Stimulated activated effector memory CD8-positive, alpha-beta T cell treated with anti-CD3 and anti-CD28 coated beads, Interleukin-12 subunit alpha, Interleukin-12 subunit beta, amount 100 ng/mL, for 72 hours (primary cell): ENCODE measurements around the gene PSME1.

ENCODE experiments used
- ATAC-seq: fragments of 150-1000 bp; cut with Tn5 transposase; 2 replicates; pipeline ENCODE4 v1.10.0; 2021
- DNase-seq, 2 donors: peaks; one replicate each; pipeline ENCODE4 v3.0.0; 2021 to 2022; ENCODE audit warnings: low spot score in 2 of 2
- H3K27ac Mint-ChIP-seq: one replicate; pipeline ENCODE4 v1.8.0; 2022; ENCODE audit warnings: mild to moderate bottlenecking, mixed read lengths
- H3K36me3 Mint-ChIP-seq: one replicate; pipeline ENCODE4 v1.8.0; 2022; ENCODE audit warnings: mild to moderate bottlenecking, mixed read lengths
- H3K4me1 Mint-ChIP-seq: one replicate; pipeline ENCODE4 v1.8.0; 2022; ENCODE audit warnings: mixed read lengths
- H3K4me3 Mint-ChIP-seq: one replicate; pipeline ENCODE4 v1.8.0; 2022; ENCODE audit warnings: mild to moderate bottlenecking, mixed read lengths
- H3K9me3 Mint-ChIP-seq: one replicate; pipeline ENCODE4 v1.8.0; 2022; ENCODE audit warnings: mixed read lengths

PSME1 gene

DNA sequence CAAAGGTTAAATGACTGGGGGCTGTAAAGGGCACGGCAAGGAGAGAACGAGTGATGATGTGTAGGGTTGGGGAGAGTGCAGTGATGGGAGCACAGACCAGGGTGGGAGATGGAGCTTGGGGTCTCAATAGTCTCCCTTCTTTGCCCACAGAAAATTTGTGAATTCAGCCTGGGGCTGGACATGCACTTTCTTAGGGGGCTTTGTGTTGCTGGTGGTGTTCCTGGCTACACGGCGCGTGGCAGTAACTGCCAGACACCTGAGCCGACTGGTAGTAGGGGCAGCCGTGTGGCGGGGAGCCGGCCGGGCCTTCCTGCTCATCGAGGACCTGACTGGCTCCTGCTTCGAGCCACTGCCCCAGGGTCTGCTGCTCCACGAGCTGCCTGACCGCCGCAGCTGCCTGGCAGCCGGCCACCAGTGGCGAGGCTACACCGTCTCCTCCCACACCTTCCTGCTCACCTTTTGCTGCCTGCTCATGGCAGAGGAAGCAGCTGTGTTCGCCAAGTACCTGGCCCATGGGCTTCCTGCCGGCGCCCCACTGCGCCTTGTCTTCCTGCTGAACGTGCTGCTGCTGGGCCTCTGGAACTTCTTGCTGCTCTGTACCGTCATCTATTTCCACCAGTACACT lies 3.8 kb upstream of the PSME1 start:
- H3K36me3 Mint-ChIP-seq, result peaks cover 7% of the 10 kb centered on the region
- DNase-seq, result no peak
- peaks cover 31% of the 10 kb centered on the region for H3K4me1 Mint-ChIP-seq
- H3K27ac Mint-ChIP-seq, result peak overlapping the region; percentile 91
- ATAC-seq, result no peak
- H3K9me3 Mint-ChIP-seq, result no peaks in the 10 kb centered on the region
- no peak overlapping the region for H3K4me3 Mint-ChIP-seq

DNA sequence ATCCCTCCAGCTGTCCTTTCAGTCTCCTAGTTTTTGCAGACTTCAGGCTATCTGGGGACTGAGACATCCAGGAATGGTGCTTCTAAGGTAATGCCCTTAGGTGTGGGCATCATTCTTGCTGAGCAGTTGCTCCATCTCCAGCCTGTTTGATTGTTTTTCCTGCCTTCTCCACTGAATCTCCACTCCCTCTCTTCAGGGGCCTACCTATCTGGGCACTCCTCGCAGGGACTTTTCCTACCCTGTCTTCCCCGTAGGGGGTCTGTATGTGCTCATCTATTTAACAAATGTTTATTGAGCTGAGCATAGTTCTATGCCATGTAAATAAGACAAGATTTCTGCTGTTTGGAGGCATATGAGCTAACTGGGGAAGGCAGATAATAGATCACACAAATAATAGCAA lies 3.0 kb upstream of the PSME1 start:
- Mint-ChIP-seq H3K27ac (peak overlapping the region; percentile 91), H3K4me1 (peaks cover 39% of the 10 kb centered on the region), H3K9me3 (no peaks in the 10 kb centered on the region), H3K36me3 (peaks cover 15% of the 10 kb centered on the region), H3K4me3 (no peak overlapping the region)
- ATAC-seq, result no peak
- no peak for DNase-seq

DNA sequence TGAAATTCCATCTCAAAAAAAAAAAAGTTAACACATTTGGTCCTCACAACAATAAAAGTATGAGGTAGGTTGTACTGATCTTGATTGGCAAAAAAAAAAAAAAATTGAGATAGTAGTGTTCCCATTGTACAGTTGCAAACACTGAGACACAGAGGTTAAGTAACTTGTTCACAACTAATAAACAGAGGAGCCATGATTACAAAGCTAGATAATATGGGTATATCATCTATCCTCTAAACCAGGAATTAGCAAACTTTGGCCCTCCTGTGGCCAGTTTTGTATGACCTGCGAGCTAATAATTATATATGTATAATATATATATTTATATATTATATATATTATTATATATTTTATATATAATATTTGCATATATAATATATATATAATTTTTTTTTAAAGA lies 2.3 kb upstream of the PSME1 start:
- ATAC-seq, result no peak
- Mint-ChIP-seq H3K4me3 (no peak overlapping the region), H3K27ac (no peak overlapping the region), H3K4me1 (peaks cover 47% of the 10 kb centered on the region), H3K9me3 (no peaks in the 10 kb centered on the region), H3K36me3 (peaks cover 23% of the 10 kb centered on the region)
- no peak for DNase-seq

DNA sequence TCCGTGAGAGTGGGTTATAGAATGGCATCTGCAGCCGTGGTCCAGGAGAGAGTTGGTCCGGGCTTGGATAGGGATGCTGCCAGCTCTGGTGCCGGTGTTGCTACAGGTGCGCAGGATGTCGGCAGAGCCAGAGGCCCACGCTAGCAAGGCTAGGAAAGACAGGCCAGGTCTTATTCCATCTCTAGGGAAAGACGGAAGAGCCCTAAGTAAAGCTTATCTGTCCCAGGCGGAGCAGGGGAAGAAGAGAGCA lies 485 bp upstream of the PSME1 start:
- Mint-ChIP-seq H3K4me1 (peaks cover 59% of the 10 kb centered on the region), H3K27ac (peak overlapping the region; percentile 81), H3K4me3 (peak overlapping the region; percentile 87), H3K36me3 (peaks cover 40% of the 10 kb centered on the region), H3K9me3 (no peaks in the 10 kb centered on the region)
- DNase-seq, result no peak
- ATAC-seq, result peak; percentile 2

DNA sequence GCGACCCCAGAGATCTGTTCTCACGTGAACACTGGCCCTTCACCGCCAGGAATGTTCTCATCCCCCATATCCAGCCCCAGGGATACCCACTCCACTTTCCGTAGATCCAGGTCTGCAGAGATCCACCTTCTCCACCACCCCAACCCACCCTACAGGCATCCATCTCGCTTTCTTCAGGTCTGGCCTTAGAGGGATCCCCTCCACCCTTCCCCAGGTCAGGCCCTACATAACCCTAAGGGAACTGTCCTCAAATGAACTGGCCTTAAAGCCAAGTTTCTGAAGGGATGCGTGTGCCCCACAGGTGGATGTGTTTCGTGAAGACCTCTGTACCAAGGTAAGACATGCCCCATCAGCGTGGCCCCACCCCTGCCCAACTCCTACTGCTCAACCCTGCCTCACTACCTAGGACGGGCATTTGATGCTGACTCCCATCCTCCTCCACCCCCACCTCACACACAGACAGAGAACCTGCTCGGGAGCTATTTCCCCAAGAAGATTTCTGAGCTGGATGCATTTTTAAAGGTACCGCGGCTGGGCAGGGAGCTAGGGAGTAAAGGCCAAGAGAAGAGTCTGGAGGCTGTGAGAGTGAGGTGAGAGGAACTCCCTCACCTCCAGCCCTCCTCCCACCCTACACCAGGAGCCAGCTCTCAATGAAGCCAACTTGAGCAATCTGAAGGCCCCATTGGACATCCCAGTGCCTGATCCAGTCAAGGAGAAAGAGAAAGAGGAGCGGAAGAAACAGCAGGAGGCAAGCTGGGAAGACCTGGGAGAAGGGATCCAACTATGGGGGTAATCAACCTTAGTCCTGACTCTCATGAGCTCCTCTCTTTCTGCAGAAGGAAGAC lies 912 bp downstream of the PSME1 start:
- Mint-ChIP-seq H3K36me3 (peaks cover 54% of the 10 kb centered on the region), H3K4me3 (peak overlapping the region; percentile 87), H3K27ac (peak overlapping the region; percentile 92), H3K9me3 (no peaks in the 10 kb centered on the region), H3K4me1 (peaks cover 64% of the 10 kb centered on the region)
- ATAC-seq (no peak), DNase-seq (no peak)

DNA sequence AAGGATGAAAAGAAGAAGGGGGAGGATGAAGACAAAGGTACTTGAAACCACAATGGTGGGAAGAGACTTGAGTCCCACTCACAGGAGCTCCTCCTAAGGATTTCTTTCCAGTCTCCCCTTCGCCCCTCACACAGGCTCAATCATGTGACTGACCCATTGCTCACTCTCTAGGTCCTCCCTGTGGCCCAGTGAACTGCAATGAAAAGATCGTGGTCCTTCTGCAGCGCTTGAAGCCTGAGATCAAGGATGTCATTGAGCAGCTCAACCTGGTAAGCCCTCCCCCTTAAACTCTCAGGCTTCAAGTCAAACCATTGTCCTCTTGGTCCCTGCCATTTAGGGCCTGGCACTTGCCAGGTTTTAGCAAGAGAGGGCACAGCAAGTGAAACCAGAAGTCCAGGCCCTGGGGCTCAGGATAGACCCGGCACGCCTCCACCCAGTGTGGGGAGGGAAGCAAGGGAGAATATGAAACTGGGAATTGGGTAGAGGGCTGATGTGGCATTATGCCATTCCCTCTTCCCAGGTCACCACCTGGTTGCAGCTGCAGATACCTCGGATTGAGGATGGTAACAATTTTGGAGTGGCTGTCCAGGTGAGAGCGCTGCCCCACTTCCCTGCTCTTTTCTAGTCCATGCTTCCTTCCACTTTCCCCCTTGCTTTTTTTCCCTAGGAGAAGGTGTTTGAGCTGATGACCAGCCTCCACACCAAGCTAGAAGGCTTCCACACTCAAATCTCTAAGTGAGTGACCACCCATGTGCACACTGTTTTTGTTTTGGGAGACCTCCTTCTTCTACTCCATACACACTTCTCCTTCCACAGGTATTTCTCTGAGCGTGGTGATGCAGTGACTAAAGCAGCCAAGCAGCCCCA lies 1.8 kb downstream of the PSME1 start:
- H3K4me3 Mint-ChIP-seq, result peak overlapping the region; percentile 87
- H3K27ac Mint-ChIP-seq, result peak overlapping the region; percentile 92
- peaks cover 62% of the 10 kb centered on the region for H3K4me1 Mint-ChIP-seq
- ATAC-seq (no peak), DNase-seq (no peak)
- no peaks in the 10 kb centered on the region for H3K9me3 Mint-ChIP-seq
- H3K36me3 Mint-ChIP-seq, result peaks cover 63% of the 10 kb centered on the region

DNA sequence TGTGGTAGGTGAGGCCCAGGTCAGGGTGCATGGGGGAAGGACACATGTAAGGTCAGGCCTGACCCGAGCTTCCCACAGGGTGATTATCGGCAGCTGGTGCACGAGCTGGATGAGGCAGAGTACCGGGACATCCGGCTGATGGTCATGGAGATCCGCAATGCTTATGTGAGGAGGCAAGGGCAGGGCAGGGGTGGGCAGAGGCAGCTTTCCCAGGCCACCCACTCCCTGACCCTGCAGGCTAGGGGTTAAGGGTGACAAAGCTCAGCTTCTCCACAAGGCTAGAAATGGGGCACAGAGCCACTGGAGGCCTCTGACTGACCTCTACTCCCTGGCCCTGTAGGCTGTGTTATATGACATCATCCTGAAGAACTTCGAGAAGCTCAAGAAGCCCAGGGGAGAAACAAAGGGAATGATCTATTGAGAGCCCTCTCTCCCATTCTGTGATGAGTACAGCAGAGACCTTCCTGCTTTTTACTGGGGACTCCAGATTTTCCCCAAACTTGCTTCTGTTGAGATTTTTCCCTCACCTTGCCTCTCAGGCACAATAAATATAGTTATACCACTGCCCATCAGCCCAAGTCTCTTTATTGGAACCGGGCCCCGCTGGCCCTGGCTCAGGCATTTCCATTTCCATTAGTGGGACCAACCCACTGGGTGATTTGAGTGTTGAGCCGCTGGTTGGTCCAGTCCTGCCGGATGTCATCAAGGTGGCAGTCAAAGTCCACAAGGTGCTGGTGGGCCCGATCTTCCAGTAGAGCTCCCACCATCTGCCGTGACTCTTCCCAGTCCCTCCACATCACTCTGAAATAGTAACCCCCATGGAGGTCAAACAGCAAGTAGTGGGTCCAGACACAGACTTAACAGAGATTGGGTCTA lies 2.6 kb downstream of the PSME1 start:
- no peak for ATAC-seq
- H3K4me1 Mint-ChIP-seq, result peaks cover 67% of the 10 kb centered on the region
- peaks cover 72% of the 10 kb centered on the region for H3K36me3 Mint-ChIP-seq

DNA sequence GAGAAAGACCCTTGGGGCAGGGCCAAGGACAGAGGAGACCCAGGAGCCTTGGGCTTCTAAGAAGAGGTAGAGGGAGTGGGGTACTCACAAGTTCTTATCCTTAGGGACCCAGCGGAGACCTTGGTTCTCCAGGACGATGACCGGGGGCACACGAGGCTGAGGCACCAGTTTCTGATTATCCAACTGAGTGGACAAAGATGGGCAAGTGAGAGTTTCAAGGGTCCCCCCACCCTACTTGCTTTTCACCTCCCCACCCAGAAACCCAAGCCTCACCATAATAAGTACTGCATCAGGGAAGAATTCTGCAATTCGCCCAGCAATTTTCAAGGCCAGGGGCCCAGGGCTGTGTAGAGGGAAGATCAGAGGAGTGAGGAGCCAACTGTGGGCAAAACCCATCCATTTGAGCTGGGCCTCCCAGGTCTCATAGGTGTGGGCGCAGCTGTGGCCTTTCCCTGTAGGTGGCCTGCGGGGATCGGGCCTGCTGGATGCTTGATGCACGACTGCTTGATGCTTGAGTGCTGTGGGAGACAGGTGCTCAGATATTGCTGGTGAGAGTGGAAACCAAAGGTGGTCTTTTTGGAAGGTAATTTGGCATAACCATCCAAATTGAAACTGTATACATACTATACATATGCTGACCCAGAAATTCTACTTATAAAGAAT lies 3.4 kb downstream of the PSME1 start:
- Mint-ChIP-seq H3K4me1 (peaks cover 73% of the 10 kb centered on the region), H3K36me3 (peaks cover 79% of the 10 kb centered on the region), H3K9me3 (no peaks in the 10 kb centered on the region), H3K27ac (peak overlapping the region; percentile 56), H3K4me3 (peak overlapping the region; percentile 87)
- no peak for ATAC-seq
- DNase-seq, result no peak

More for the DNA sequence above, 2.6 kb downstream of the PSME1 start:
- no peak for DNase-seq
- Mint-ChIP-seq H3K4me3 (peak overlapping the region; percentile 87), H3K27ac (peak overlapping the region; percentile 56), H3K9me3 (no peaks in the 10 kb centered on the region)

DNA sequence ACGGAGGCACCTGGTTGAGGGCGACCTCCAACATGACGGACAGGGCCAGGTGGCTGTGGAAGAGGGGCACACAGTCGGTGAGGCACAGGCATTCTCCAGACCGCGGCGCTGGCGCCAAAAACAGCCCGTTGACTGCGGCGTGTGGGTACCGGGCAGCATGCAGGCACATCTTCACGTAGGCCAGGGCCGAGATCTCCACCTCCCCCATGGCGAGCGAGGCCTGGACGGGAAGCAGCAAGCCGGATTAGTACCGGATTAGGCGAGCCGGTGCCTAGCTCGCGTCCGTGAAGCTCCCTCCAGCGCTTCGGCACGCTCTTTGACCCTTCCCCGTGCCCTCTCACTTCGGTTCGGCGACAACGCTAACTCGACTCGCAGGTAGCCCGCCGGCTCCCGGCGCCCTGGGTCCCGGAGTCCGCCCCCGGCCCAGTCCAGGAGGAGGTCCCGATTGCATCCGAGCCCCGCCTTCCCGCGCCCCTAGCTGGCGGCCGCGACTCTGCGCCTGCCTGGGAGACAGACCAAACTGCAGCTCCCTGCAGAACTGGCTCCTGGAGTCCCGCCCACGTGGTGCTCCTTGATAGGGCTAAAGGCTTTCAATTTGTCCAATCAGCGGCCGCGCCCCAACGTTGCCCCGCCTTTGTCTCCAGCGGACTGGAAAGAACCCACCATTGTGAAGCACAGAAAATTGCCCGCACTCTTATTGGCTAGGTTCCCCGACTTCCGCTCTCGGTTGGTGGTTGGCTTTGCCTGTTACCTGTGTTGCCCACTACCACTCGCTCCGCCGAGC lies 5.3 kb downstream of the PSME1 start, which contains the start of gene EMC9:
Gene EMC9, minus strand, starts transcription at position 495 of the 784 bp plus-strand sequence. Its CDS starts 287 bp downstream, at position 208.
- H3K36me3 Mint-ChIP-seq, result peaks cover 98% of the 10 kb centered on the region
- H3K4me1 Mint-ChIP-seq, result peaks cover 79% of the 10 kb centered on the region
- ATAC-seq, result peak; percentile 92

DNA sequence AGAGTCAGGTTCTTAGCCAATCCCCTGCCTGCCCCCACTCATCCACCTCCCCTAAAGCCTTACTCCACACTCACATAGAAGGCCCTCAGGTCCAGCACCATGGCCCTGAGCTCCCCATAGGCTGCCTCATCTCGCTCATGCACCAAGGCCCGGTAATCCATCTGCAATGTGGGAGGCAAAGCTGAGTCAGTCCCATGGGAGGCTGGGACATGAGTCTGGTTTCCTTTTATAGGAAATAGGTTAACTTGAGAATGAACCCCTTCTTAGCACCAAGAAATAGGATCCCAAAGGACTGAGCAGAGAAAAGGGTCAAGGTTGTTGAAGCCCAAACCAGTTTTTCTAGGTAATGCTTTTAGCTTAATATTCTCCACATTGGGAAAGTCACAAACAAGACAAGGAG lies 7.5 kb downstream of the PSME1 start:
- DNase-seq (no peak), ATAC-seq (no peak)
- peak overlapping the region; percentile 20 for H3K27ac Mint-ChIP-seq
- H3K4me1 Mint-ChIP-seq, result peaks cover 73% of the 10 kb centered on the region
- H3K4me3 Mint-ChIP-seq, result peak overlapping the region; percentile 87
- peaks cover 88% of the 10 kb centered on the region for H3K36me3 Mint-ChIP-seq
- no peaks in the 10 kb centered on the region for H3K9me3 Mint-ChIP-seq

More for the DNA sequence above, 5.3 kb downstream of the PSME1 start, which contains the start of gene EMC9:
- Mint-ChIP-seq H3K27ac (peak within 1 kb of the TSS; percentile 92), H3K9me3 (no peaks in the 10 kb centered on the region), H3K4me3 (peak within 1 kb of the TSS; percentile 87)
- DNase-seq, result peak; percentile 93 to 99

DNA sequence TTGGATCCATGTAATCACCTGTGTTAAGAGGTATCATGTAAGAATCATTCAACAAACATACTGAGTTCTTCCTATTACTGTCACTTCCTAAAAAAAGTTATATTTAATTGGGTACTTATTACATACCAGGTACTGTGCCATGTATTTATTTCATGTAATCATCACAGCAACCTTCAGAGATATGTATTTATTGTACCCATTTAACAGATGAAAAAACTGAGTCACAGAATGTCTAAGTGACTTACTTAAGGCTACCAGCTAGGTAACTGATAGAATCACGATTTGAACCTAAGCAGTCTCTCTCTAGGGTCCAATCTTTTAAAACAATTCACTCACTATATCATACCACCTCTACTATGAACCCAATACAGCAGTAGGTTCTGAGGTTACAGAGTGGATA lies 8.5 kb downstream of the PSME1 start:
- Mint-ChIP-seq H3K4me1 (peaks cover 73% of the 10 kb centered on the region), H3K4me3 (peak overlapping the region; percentile 98), H3K36me3 (peaks cover 87% of the 10 kb centered on the region), H3K27ac (no peak overlapping the region), H3K9me3 (no peaks in the 10 kb centered on the region)
- no peak for DNase-seq
- no peak for ATAC-seq

DNA sequence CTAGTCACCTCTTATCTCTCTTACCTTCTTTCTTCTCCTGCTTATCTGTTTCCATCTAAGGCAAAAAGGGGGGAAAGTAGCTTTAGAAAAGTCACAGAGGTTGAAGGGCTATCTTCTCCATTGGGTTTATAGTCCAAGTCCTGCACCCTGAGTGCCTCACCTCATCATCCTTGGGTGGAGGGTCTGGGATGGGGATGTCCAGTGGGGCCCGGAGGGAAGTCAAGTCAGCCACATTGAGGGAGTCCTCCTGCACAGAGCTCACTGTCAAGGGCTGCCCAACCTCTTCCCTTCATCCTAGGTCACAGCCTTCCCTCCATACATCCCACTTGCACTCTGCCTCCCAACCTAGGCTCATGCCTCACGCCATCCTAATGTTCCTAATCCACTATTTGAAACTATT lies 9.2 kb downstream of the PSME1 start:
- H3K4me1 Mint-ChIP-seq, result peaks cover 73% of the 10 kb centered on the region
- peak overlapping the region; percentile 98 for H3K4me3 Mint-ChIP-seq
- H3K36me3 Mint-ChIP-seq, result peaks cover 82% of the 10 kb centered on the region
- no peaks in the 10 kb centered on the region for H3K9me3 Mint-ChIP-seq
- ATAC-seq, result no peak
- H3K27ac Mint-ChIP-seq, result peak overlapping the region; percentile 94
- DNase-seq, result no peak

DNA sequence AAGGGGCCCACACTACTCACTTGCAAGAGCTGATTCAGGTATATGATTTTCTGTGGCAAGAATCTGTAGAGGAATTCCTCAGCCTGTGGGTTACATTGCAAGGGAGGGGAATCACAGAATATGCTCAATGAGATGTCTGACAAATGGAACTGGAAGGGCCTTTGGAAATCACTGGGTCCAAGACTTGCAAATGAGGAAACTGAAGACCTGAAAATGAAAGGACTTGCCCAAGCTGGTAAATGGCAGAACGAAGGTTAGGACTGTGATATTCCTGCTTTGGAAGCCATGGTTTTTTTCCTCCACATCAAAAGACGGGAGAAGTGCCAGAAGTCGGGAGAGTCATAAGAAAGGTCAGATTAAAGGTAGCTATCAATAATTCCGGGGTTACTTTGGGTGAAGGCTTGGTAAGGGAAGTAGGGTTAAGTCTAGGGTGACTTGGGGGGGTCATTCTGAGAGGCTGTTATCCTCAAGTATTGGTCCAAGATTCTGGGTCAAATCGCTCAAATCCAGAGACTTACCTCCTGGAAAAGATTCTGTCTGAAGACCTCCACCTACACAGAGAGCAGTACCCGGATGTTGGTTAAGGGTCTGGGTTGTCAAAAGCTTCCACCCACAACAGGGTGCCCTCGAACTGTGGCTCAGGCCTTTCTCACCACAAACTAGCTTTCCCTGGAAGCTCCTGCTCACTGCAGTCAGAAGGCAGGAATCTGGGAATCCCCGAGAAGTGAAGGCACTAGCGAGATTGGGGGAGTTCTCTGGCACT lies 9.9 kb downstream of the PSME1 start:
- DNase-seq (no peak), ATAC-seq (no peak)
- H3K27ac Mint-ChIP-seq, result peak overlapping the region; percentile 94
- no peaks in the 10 kb centered on the region for H3K9me3 Mint-ChIP-seq
- peaks cover 75% of the 10 kb centered on the region for H3K4me1 Mint-ChIP-seq
- H3K4me3 Mint-ChIP-seq, result peak overlapping the region; percentile 98
- peaks cover 82% of the 10 kb centered on the region for H3K36me3 Mint-ChIP-seq
